Omental fat pad (tissue), 4 donors: ENCODE data around the gene THRA. TPM values are rescaled to one million over a fixed set of nuclear protein-coding genes. Genes with fewer than 3 reads are reported as not detected.

ENCODE experiments used
- ATAC-seq: fragments of 150-250 bp; one replicate; pipeline ENCODE4 v1.9.1; 2016; ENCODE audit warnings: mild to moderate bottlenecking, moderate library complexity; ENCODE audit not compliant: low FRiP score
- DNase-seq: peaks from one replicate; pipeline ENCODE4 v3.0.0-alpha.2; 2019; ENCODE audit warnings: low spot score
- total RNA-seq, 4 donors: library from RNA; depleted of rRNA; stranded (reverse); fragments of >200 nt; gene quantifications; one replicate each; pipeline ENCODE4 v1.1.0, GENCODE V29; 2016
- TF ChIP-seq, protein P1 (sequence below), 3 donors: fragments of 450-650 bp; IDR thresholded peaks; one replicate each; pipeline ENCODE4 v1.5.1; 2016 to 2017; ENCODE audit warnings: antibody characterized with exemption in 3 of 3, mild to moderate bottlenecking in 3 of 3, moderate library complexity in 2 of 3

THRA gene
- total RNA-seq, 4 donors from 2014 or later, result 35.7 to 87.2 (median 55.2) TPM

DNA sequence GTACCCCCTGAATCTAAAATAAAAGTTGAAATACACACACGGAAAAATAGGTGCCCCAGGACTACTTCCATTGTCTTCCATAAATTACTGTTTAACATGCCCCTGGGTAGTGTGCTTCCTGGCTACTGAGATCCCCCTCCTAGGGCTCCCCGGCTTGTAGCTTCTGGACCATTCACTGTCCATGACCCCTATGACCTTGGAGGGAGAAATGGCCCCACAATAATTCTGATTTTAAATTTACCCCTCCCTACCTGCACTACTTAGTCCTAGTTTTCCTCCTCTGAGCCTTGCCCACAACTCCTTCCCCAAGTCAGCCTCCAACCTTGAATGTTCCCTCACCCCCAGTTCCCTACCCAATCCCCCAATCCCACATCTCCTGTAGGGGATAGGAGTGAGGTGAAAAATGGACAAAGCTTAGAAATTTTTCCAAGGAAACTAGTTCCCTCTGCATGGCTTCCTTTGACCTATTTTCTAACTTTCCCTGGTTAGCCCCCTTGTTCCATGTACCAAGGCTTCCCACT is 49.5 kb downstream of the THRA start:
- ATAC-seq (no peak), DNase-seq (no peak)
- TF ChIP-seq, protein P1, sequence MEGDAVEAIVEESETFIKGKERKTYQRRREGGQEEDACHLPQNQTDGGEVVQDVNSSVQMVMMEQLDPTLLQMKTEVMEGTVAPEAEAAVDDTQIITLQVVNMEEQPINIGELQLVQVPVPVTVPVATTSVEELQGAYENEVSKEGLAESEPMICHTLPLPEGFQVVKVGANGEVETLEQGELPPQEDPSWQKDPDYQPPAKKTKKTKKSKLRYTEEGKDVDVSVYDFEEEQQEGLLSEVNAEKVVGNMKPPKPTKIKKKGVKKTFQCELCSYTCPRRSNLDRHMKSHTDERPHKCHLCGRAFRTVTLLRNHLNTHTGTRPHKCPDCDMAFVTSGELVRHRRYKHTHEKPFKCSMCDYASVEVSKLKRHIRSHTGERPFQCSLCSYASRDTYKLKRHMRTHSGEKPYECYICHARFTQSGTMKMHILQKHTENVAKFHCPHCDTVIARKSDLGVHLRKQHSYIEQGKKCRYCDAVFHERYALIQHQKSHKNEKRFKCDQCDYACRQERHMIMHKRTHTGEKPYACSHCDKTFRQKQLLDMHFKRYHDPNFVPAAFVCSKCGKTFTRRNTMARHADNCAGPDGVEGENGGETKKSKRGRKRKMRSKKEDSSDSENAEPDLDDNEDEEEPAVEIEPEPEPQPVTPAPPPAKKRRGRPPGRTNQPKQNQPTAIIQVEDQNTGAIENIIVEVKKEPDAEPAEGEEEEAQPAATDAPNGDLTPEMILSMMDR (IDR thresholded peaks at IDR 0.05), result no peak

DNA sequence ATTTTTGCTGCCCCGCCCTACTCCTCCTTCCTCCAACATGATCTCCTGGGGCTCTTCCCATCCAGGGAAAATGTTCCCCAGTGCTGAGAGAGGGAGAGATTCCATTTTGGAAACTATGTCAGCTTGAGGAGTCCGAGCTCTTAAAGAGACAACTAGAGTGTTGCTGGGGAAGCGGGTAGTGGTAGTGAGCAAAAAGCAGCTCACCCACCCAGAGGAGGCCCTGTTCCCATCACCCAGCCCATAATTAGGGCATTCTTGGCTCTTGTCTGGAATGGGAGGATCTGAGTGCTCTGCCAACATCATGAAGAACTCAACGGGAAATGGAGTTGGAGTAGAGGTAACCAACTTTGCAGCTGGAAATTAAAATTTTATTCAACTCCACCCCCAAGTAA is 49.9 kb downstream of the THRA start:
- DNase-seq (no peak), ATAC-seq (peak; percentile 13)
- TF ChIP-seq, protein P1 (IDR thresholded peaks at IDR 0.05), result no peak

GRCh38 chr17:40113110-40113906 is 50.5 kb downstream of the THRA start:
- TF ChIP-seq, protein P1 (IDR thresholded peaks at IDR 0.05), result peak in 2 of 3 donors; percentile 69 to 85
- ATAC-seq (peak; percentile 79), DNase-seq (peak; percentile 84)

GRCh38 chr17:40113907-40114245 is 51.1 kb downstream of the THRA start:
- DNase-seq (no peak), ATAC-seq (no peak)
- TF ChIP-seq, protein P1 (IDR thresholded peaks at IDR 0.05), result no peak

DNA sequence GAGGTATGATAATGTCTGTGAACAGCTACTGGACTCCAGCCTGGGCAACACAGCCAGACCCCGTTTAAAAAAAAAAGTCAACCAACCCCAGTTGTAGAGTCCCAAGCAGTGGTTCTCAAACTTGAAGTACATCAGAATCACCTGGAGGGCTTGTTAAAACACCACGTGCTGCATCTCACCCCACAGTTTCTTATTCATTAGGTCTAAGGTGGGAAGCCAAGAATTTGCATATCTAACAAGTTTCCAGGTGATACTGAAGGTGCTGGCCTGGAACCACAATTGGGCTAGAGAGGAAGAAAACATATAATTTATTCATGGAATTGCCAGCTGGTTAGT is 52.3 kb downstream of the THRA start:
- ATAC-seq (no peak), DNase-seq (no peak)
- TF ChIP-seq, protein P1 (IDR thresholded peaks at IDR 0.05), result no peak

DNA sequence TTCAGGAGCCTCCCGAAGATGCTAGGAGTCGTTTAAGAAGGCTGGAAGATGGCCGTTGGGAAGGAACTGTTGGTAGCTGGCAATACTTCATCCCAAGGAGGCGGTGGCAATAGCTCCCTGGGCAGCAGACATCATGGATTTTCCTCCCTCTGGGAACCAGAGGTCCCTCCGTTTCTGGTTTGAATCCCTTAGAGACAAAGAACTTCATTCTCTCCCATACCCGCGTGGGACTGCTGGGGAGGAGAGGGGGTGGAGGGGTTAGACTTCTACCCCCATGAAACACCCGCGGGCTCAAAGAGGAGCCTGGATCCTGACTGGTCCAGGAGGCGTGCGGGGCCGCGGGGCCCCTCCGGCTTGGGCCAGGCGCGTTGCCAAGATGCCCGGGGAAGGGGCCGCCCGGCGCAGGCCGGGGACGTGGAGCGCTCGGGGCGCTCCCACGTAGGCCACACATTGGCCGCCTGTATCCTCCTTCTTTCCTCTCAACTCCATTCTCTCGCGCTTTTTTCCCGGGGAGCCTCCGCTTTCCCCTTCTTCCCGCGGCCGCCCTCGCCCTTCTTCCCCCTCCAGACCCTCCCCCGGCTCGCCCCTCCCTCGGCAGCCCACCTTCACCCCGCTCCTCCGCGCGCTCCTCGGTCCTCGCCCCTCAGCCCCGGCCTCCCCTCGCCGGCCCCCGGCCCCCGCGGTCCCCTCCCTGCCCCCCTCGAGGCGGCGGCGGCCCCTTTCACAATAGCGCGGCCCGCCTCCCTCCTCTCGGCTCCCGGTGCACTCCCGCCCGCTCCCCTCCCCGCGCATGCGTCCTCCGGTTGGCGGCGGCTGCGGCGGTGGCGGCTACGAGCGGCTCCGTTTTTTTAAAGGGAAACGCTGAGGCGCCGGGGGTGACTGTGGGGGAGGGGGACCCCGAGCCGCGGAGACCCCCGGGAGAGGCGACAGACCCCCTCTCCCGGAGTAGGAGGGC is 58.7 kb downstream of the THRA start, which contains the start of gene MSL1:
MSL1 (plus strand) TSS at position 791 of the 955 bp plus-strand sequence. CDS start 642 bp downstream, outside the sequence.
- ATAC-seq (peak; percentile 83), DNase-seq (no peak)
- TF ChIP-seq, protein P1 (IDR thresholded peaks at IDR 0.05), result no peak
